ENCODE results near the gene RMND5A.

DNA sequence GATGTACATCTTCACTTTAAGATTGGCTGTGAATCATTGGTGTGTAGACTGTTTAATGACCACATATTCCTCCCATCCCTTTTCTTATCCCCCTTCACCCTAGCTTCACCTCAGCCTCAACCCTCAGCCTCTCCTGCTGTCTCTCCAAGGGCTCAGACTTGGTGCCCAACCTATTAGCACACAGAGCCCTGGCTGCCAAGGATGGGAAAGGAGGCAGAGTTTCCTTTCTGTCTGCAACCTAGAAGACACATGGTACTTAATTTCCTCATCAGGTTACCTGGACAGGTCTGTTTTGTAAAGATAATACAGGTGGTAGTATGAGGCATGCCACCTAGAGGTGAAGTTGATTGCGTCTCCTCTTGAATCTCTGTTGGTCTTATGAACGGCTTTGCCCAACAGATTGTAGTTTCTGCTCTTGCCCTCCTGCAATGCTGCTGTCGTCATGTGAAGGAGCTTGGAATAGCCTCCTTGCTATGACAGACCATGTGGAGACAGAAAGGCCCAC is 44.5 kb upstream of the RMND5A start:
- TF ChIP-seq POLR2A (IDR thresholded peaks at IDR 0.05), result no peak
- TF ChIP-seq, protein P1, sequence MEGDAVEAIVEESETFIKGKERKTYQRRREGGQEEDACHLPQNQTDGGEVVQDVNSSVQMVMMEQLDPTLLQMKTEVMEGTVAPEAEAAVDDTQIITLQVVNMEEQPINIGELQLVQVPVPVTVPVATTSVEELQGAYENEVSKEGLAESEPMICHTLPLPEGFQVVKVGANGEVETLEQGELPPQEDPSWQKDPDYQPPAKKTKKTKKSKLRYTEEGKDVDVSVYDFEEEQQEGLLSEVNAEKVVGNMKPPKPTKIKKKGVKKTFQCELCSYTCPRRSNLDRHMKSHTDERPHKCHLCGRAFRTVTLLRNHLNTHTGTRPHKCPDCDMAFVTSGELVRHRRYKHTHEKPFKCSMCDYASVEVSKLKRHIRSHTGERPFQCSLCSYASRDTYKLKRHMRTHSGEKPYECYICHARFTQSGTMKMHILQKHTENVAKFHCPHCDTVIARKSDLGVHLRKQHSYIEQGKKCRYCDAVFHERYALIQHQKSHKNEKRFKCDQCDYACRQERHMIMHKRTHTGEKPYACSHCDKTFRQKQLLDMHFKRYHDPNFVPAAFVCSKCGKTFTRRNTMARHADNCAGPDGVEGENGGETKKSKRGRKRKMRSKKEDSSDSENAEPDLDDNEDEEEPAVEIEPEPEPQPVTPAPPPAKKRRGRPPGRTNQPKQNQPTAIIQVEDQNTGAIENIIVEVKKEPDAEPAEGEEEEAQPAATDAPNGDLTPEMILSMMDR (IDR thresholded peaks at IDR 0.05), result no peak
